GM23338 (cell line): ENCODE data around the gene LMOD1. TPM values are rescaled to one million over a fixed set of nuclear protein-coding genes. Genes with fewer than 3 reads are reported as not detected.

Experiments used
- ATAC-seq: fragments of 200-7000 bp; cut with Tn5 transposase; 3 replicates; pipeline ENCODE4 v1.9.1; 2020
- DNase-seq: peaks from one replicate; pipeline ENCODE4 v3.0.0-alpha.2; 2015; ENCODE audit warnings: low spot score
- H2AFZ ChIP-seq: fragments of 200-600 bp; sonication (generic); 2 replicates; pipeline ENCODE4 v1.8.0; 2016; ENCODE audit warnings: antibody characterized with exemption, mild to moderate bottlenecking, moderate library complexity
- H3F3A ChIP-seq: fragments of 200-600 bp; sonication (generic); replicated peaks from 2 replicates; pipeline ENCODE4 v1.8.0; 2017; ENCODE audit warnings: antibody characterized with exemption, mixed run types, low read depth
- H3K27ac ChIP-seq: fragments of 200-600 bp; sonication (generic); 2 replicates; pipeline ENCODE4 v1.6.1; 2016; ENCODE audit warnings: low read depth
- H3K27me3 ChIP-seq: fragments of 200-600 bp; sonication (generic); 2 replicates; pipeline ENCODE4 v1.8.0; 2016; ENCODE audit warnings: mild to moderate bottlenecking, mixed run types, moderate library complexity; ENCODE audit not compliant: insufficient read depth
- H3K36me3 ChIP-seq: fragments of 200-600 bp; sonication (generic); 2 replicates; pipeline ENCODE4 v1.8.0; 2016; ENCODE audit warnings: mild to moderate bottlenecking; ENCODE audit not compliant: insufficient read depth
- H3K4me1 ChIP-seq: fragments of 200-600 bp; sonication (generic); 2 replicates; pipeline ENCODE4 v1.8.0; 2016; ENCODE audit warnings: mild to moderate bottlenecking, moderate library complexity; ENCODE audit not compliant: insufficient read depth
- H3K4me2 ChIP-seq: fragments of 200-600 bp; sonication (generic); 2 replicates; pipeline ENCODE4 v1.7.1; 2017; ENCODE audit warnings: mixed run types
- H3K4me3 ChIP-seq: fragments of 200-600 bp; sonication (generic); 2 replicates; pipeline ENCODE4 v1.6.1; 2016; ENCODE audit warnings: mixed run types
- H3K79me2 ChIP-seq: fragments of 200-600 bp; sonication (generic); replicated peaks from 2 replicates; pipeline ENCODE4 v1.8.0; 2017; ENCODE audit warnings: mild to moderate bottlenecking; ENCODE audit not compliant: insufficient read depth
- H3K9me2 ChIP-seq: fragments of 200-600 bp; sonication (generic); 2 replicates; pipeline ENCODE4 v1.8.0; 2017; ENCODE audit not compliant: insufficient read depth
- H4K20me1 ChIP-seq: fragments of 200-600 bp; sonication (generic); replicated peaks from 2 replicates; pipeline ENCODE4 v1.8.0; 2017; ENCODE audit warnings: mild to moderate bottlenecking; ENCODE audit not compliant: insufficient read depth
- H3K27ac Mint-ChIP-seq: 2 replicates; pipeline ENCODE4 v1.8.0; 2020; ENCODE audit warnings: inconsistent platforms, mild to moderate bottlenecking, moderate library complexity, mixed read lengths
- H3K27me3 Mint-ChIP-seq: 3 replicates; pipeline ENCODE4 v1.8.0; 2022; ENCODE audit warnings: low read depth, mild to moderate bottlenecking, moderate library complexity, mixed read lengths, inconsistent platforms; ENCODE audit not compliant: insufficient read depth, poor library complexity
- H3K36me3 Mint-ChIP-seq: 3 replicates; pipeline ENCODE4 v1.8.0; 2021; ENCODE audit warnings: low read depth, mild to moderate bottlenecking, inconsistent platforms, moderate library complexity, mixed read lengths
- H3K4me1 Mint-ChIP-seq: 3 replicates; pipeline ENCODE4 v1.8.0; 2020; ENCODE audit warnings: mild to moderate bottlenecking, inconsistent platforms, mixed read lengths
- H3K4me3 Mint-ChIP-seq: 3 replicates; pipeline ENCODE4 v1.8.0; 2021; ENCODE audit warnings: moderate library complexity, mild to moderate bottlenecking, inconsistent platforms, mixed read lengths
- H3K9me3 Mint-ChIP-seq: 3 replicates; pipeline ENCODE4 v1.8.0; 2020; ENCODE audit warnings: moderate library complexity, mild to moderate bottlenecking, inconsistent platforms, mixed read lengths
- CREB1 ChIP-seq: fragments of 250-450 bp; sonication (Bioruptor Pico); IDR thresholded peaks from 2 replicates; pipeline ENCODE4 v1.5.0; 2020; ENCODE audit warnings: low read depth, mild to moderate bottlenecking, moderate library complexity
- EZH2 ChIP-seq: fragments of 200-600 bp; sonication (generic); IDR thresholded peaks from one replicate; pipeline ENCODE4 v1.8.0; 2017; ENCODE audit warnings: antibody characterized with exemption, mild to moderate bottlenecking, low read depth; ENCODE audit not compliant: unreplicated experiment
- EZH2phosphoT487 ChIP-seq: fragments of 200-600 bp; sonication (generic); IDR thresholded peaks from one replicate; pipeline ENCODE4 v1.8.1; 2018; ENCODE audit warnings: antibody characterized with exemption; ENCODE audit not compliant: unreplicated experiment
- JUNB ChIP-seq: IDR thresholded peaks from one replicate; pipeline ENCODE4 v1.6.1; 2016; ENCODE audit warnings: antibody characterized with exemption; ENCODE audit not compliant: unreplicated experiment
- NANOG ChIP-seq: IDR thresholded peaks from 2 replicates; pipeline ENCODE4 v1.6.1; 2016; ENCODE audit warnings: antibody characterized with exemption, borderline replicate concordance
- POLR2AphosphoS5 ChIP-seq: IDR thresholded peaks from 2 replicates; pipeline ENCODE4 v1.6.1; 2016; ENCODE audit warnings: antibody characterized with exemption, low read depth
- REST ChIP-seq: IDR thresholded peaks from one replicate; pipeline ENCODE4 v1.6.1; 2018; ENCODE audit warnings: antibody characterized with exemption; ENCODE audit not compliant: unreplicated experiment
- STAT1 ChIP-seq: IDR thresholded peaks from one replicate; pipeline ENCODE4 v1.6.1; 2016; ENCODE audit warnings: antibody characterized with exemption; ENCODE audit not compliant: unreplicated experiment
- ZNF114 ChIP-seq: fragments of 250-450 bp; sonication (Bioruptor Pico); IDR thresholded peaks from 2 replicates; pipeline ENCODE4 v1.5.0; 2020; ENCODE audit warnings: mild to moderate bottlenecking, moderate library complexity
- ZNF331 ChIP-seq: fragments of 250-450 bp; sonication (Bioruptor Pico); IDR thresholded peaks from 2 replicates; pipeline ENCODE4 v1.5.0; 2020; ENCODE audit warnings: low read depth, mild to moderate bottlenecking, moderate library complexity
- ZNF462 ChIP-seq: fragments of 250-450 bp; sonication (Bioruptor Pico); IDR thresholded peaks from 2 replicates; pipeline ENCODE4 v1.5.0; 2020; ENCODE audit warnings: mild to moderate bottlenecking, moderate library complexity
- polyA plus RNA-seq: library from polyadenylated mRNA; unstranded; fragments of >200 nt; fragmentation: Nextera tagmentation; extraction: Ambion mirVana; gene quantifications from 2 replicates; pipeline ENCODE4 v1.2.1, GENCODE V29; 2016
- total RNA-seq: library from RNA; depleted of rRNA; stranded (reverse); fragments of >200 nt; shearing (Covaris generic); gene quantifications from 2 replicates; pipeline ENCODE4 v1.2.3, GENCODE V29; 2014
- TF ChIP-seq, protein P1 (sequence below), 2 experiments: fragments of 200-600 bp in 1 of 2; sonication (generic) in 1 of 2; conservative IDR thresholded peaks; 2 replicates each; pipeline versions ENCODE4 v1.5.1 to v1.6.1; 2016 to 2017; ENCODE audit warnings: antibody characterized with exemption in 2 of 2, low read depth in 2 of 2, mild to moderate bottlenecking in 2 of 2, moderate library complexity in 1 of 2
- TF ChIP-seq, protein P2 (sequence below): IDR thresholded peaks from 2 replicates; pipeline ENCODE4 v1.6.1; 2016; ENCODE audit warnings: antibody characterized with exemption

The LMOD1 gene
- total and polyA plus RNA-seq, 2 experiments from 2014 or later: 0.74 to 1.7 TPM

GRCh38 chr1:201988601-201989000 is 42.3 kb upstream of the LMOD1 start (continued):
- TF ChIP-seq ZNF114: no peak
- TF ChIP-seq JUNB: no peak
- TF ChIP-seq NANOG: no peak
- TF ChIP-seq EZH2phosphoT487: no peak
- TF ChIP-seq ZNF462 (CRISPR knock-in tag): no peak
- no peak for TF ChIP-seq CREB1
- TF ChIP-seq POLR2AphosphoS5: no peak
- TF ChIP-seq EZH2: no peak

- Histone ChIP-seq H3K27ac (no peak overlapping the region), H3K9me2 (no peaks in the 10 kb centered on the region), H3K36me3 (peaks cover 8% of the 10 kb centered on the region; the same call in 1 of the 2 replicates), H4K20me1 (peaks cover 10% of the 10 kb centered on the region; the same call in 1 of the 2 replicates), H3F3A (0 out of 2 replicates have a peak, but pooled peaks cover 3% of the 10 kb centered on the region), H3K79me2 (peaks cover 45% of the 10 kb centered on the region), H3K4me2 (no peak overlapping the region), H3K4me3 (no peak overlapping the region), H3K4me1 (peaks cover 6% of the 10 kb centered on the region), H3K27me3 (0 out of 2 replicates have a peak, but pooled peaks cover 10% of the 10 kb centered on the region), H2AFZ (no peak overlapping the region)
- ATAC-seq (no peak), DNase-seq (no peak)
- Mint-ChIP-seq H3K9me3 (no peaks in the 10 kb centered on the region), H3K27ac (no peak overlapping the region), H3K27me3 (peaks cover 6% of the 10 kb centered on the region), H3K4me1 (peaks cover 16% of the 10 kb centered on the region; the same call in 2 of the 3 replicates), H3K36me3 (peaks cover 22% of the 10 kb centered on the region), H3K4me3 (no peak overlapping the region)
- TF ChIP-seq JUNB (no peak), STAT1 (no peak), POLR2AphosphoS5 (no peak), EZH2 (no peak), ZNF331 (CRISPR knock-in tag) (no peak), ZNF114 (no peak), NANOG (no peak), REST (no peak), CREB1 (no peak)
- TF ChIP-seq, protein P1, sequence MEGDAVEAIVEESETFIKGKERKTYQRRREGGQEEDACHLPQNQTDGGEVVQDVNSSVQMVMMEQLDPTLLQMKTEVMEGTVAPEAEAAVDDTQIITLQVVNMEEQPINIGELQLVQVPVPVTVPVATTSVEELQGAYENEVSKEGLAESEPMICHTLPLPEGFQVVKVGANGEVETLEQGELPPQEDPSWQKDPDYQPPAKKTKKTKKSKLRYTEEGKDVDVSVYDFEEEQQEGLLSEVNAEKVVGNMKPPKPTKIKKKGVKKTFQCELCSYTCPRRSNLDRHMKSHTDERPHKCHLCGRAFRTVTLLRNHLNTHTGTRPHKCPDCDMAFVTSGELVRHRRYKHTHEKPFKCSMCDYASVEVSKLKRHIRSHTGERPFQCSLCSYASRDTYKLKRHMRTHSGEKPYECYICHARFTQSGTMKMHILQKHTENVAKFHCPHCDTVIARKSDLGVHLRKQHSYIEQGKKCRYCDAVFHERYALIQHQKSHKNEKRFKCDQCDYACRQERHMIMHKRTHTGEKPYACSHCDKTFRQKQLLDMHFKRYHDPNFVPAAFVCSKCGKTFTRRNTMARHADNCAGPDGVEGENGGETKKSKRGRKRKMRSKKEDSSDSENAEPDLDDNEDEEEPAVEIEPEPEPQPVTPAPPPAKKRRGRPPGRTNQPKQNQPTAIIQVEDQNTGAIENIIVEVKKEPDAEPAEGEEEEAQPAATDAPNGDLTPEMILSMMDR (conservative IDR thresholded peaks at IDR 0.05; ENCODE audit: low read depth in 2 of 2): no peak
- TF ChIP-seq, protein P2, sequence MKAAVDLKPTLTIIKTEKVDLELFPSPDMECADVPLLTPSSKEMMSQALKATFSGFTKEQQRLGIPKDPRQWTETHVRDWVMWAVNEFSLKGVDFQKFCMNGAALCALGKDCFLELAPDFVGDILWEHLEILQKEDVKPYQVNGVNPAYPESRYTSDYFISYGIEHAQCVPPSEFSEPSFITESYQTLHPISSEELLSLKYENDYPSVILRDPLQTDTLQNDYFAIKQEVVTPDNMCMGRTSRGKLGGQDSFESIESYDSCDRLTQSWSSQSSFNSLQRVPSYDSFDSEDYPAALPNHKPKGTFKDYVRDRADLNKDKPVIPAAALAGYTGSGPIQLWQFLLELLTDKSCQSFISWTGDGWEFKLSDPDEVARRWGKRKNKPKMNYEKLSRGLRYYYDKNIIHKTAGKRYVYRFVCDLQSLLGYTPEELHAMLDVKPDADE: no peak
Observed at GRCh38 chr1:201985355-201985754, 39.0 kb upstream of the LMOD1 start.
